Measurements from ENCODE around the gene MAPK8IP1.
"Not testable (repeated sequence)": the region's sequence is repeated elsewhere in the genome, so short reads cannot be mapped to it uniquely, and the experiment has no call there.

The MAPK8IP1 gene

DNA sequence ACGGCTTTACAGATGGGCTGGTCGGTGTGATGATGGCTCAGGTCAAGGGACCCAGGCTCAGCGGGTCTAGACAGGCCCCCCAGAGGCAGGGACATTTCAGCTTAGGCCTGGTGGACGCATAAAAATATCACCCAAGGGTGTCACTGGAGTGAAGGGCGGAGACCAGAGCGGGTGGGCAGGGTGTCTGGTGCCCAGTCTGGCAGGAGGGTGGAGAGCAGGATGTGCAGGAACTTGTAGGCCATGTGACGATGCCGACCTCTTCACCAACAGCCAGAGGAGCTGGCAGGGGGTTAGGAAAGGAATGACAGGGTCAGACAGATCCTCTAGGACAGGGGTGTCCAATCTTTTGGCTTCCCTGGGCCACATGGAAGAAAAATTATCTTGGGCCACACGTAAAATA, 4.5 kb downstream of the MAPK8IP1 start:
- no peak for DNase-seq (ENCODE audit: low read depth in 2 of 2)

DNA sequence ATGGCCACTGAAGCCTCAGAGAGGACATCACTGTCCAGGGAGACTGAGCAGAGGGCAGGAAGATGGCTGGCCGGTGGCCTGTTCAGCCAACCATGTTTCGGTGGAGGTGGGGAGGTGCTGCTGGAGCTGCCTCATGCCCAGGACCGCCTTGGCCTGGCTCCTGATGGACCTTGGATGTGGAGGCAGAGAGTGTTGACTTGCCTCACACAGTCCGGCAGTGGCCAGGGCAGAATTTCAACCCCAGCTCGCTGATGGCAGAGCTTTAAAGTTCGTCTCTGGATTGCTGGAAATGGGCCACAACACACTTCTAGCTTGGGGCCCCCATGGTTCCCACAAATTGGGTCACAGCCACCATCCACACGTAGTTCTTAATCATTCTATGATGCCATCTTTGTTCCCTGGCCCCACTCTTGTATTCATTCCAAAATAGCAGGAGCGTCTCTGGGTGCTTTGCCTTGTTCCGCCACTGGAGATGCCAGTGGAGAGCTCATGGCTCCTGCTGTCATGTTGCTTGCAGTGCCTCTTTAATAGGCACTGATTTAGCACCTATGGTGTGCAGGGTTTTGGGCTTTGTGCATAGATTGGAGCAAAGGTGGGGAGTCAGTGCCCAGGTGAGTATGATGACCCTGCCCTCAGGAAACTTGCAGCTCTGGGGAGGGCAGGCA, 5.6 kb downstream of the MAPK8IP1 start:
- no peak for DNase-seq (ENCODE audit: low read depth in 2 of 2)

DNA sequence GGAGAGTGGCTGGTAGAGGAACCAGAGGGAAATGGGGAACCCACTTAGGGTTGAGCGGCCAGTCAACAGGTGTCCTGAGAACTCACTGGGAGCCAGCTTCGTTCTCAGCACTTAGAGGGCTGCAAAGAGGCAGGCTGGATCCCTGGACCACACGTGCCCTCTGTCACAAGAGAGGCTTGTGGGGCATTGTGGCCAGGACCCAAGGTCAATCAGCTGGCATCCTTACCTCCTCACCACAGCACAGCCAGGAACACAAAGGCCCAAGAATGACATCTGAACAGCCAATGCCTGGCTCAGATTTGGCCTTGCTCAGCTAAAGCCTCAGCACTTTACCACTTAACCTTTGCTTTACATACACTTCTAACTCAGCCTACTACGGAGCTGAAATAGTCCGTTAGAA, 7.4 kb downstream of the MAPK8IP1 start:
- no peak for DNase-seq (ENCODE audit: low read depth in 2 of 2)

DNA sequence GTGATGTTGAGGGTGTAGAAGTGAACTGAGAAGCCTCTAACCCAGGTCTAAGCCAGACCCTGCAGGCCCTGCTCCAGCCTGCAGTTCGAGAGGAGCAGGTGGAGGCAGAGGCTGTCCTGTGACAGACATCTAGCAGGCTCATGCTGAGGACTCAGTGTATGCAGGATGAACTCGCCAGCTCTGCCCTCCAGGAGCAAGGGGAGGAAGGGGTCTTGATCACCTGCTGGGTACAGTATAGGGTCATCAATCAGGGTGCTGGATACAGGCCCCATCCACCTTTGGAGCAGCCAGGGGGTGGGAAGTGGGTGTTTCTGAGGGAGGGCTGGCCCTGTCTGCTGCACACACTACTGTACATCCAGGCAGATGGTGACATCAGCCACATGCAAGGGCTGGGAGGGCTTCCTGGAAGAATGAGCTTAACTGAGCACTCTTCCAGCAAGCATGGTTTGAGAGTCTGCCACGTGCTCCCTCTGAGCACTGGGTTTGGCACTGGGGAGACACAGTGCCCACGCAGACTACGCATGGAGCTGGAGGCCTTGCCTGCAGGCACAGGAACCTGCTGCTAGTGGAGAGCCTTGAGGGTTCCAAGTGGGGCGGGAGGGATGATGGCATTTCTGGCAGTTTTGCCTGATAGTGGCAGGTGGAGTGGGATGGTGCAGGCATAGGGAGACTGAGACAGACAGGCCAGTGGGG, 9.2 kb downstream of the MAPK8IP1 start:
- no peak for DNase-seq (ENCODE audit: low read depth in 2 of 2)

DNA sequence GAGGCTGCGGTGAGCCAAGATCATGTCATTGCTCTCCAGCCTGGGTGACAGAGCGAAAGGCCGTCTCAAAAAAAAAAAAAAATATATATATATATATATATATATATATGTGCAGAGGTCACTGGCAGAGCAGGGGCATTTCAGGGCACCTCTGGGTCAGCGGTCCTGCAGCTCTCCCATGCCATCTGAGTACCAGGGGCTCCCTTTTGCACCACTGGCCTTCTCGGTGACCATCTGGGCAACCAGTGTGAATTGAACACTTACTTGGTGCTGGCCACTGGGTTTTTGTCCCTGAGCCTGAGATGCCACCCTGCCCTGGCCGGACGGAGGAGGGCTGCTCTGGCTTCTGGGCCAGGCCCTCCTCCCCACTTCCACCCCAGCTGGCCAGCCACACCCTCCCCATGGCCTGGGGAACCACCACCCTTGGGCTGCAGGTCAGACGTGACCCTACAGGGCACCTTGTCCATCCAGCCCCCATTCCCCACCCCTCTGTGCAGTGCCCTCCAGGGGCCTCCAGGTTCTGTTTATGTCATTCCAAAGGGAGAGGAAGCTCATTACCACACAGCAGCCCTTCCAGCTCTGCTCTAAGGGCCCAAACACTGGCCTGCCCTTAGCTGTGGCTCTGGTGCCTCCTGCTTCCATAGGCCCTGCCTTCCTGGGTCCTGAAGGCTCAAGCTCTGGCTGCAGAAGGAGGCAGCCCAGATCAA, 10.3 kb downstream of the MAPK8IP1 start:
- no peak for DNase-seq (ENCODE audit: low read depth in 2 of 2)

DNA sequence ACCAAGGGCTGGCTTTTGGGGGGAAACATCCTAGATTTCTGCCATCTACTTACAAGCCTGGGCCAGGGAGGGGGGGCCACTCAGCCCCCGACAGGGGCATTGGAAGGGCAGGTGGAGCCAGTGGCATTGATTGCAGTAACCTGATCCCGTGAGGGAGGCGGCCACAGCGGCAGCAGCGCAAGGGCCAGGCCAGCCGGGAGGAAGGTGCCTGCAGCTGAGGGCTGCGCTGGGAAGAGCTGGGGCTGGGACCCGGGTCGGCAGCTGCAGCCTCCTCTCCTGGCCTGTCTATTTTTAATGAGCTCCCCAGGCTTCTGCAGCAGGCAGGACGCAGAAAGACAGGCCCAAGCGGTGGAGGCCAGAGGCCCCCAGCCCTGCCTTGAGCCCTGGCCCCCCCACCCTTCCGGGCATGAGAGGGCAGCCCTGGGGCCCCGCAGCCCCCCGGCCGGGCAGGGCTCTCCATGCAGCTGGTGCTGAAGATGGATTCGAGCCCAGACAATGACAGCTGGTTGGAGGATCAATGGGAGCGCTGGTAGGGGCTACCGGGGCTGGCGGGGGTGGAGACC, 11.1 kb downstream of the MAPK8IP1 start:
- DNase-seq (ENCODE audit: low read depth in 2 of 2) = no peak

DNA sequence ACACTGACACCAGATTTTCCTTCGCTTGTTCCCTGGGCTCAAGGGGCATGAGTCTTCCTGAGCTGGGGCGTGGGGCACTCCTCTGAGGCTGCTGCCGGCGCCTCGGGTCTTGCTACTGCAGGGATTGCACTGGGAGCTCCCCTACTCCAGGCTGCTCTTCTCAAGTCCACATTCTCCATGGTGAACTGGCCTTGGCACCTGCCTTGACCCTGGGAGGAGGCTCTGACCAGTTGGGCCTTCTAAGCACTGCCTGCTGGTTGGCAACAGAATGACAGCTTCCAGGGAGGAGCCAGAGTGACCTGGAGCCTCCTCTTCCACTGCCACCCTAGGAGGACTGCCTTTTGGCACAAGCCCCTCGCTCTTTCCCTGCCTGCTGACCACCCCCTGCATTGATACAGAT, 12.1 kb downstream of the MAPK8IP1 start:
- no peak for DNase-seq (ENCODE audit: low read depth in 2 of 2)

DNA sequence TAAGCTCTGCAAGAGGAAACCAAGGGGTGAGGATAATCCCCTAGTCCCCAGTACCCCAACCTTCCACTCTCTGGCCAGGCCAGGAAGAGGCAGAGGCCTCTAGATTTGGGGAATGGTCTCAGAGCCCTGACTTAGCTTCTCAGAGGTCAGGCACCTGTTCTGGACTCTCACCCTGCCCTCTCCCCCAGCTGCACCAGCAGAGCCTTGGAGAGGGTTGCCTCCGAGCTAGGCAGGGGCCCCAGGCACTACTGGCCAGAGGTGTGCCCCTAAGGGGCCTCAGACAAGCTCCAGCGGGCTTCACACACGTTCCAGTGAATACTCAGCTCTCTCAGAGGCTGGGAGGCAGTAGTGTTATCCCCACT, 13.6 kb downstream of the MAPK8IP1 start:
- no peak for DNase-seq (ENCODE audit: low read depth in 2 of 2)

DNA sequence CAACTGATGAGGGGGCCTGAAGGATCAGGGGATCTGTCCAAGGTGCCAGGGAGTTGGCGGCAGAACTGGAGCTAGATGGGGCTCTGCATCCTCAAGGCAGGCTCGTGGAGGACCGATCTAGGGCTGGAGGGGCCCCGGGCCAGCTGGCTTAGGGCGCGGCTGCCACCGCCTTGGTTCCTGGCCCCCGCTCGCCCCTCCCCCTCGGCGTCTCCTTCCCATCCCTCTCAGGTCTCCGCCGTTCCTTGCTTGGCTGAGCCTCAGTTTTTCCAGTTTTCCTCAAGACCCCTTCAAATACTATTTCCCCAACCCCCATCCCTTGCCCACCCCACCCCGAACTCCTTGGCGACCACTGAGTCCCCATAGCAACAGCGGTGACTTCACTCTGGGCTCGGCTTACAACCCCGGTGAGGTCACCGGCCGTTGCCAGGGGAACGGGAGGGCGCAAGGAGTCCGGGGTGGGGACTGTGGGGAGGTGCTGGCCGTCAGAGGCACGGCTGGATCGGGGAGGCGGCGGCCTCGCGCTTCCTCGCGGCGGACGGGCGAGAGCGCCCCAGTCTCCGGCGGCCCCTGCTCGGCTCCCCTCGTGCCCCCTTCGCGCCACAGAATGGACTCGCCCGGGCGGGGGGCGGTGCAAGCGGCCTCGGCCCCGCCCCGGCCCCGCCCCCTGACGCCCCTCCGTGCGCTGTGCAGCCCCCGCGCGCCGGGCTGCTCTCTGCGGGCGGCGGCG, 14.2 kb downstream of the MAPK8IP1 start:
- no peak for DNase-seq (ENCODE audit: low read depth in 2 of 2)

DNA sequence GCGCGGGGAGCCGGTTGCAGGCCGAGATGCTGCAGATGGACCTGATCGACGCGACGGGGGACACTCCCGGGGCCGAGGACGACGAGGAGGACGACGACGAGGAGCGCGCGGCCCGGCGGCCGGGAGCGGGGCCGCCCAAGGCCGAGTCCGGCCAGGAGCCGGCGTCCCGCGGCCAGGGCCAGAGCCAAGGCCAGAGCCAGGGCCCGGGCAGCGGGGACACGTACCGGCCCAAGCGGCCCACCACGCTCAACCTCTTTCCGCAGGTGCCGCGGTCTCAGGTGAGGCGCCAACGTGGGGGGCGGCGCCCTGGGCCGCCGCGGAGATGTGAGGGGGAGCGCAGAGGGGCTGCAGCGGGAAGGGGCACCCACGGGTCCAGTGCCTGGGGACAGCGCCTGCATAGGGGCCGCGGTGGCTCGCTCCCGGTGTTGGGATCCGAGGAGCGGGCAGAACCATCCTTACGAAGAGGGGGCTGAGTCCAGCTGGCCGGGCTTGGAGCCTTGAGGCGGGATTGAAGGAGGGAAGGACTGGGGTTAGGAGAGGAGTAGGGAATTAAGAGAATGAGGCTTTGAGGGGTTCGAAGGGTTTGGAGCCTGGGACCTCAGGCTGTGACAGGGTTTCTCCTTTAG, 14.8 kb downstream of the MAPK8IP1 start:
- DNase-seq (ENCODE audit: low read depth in 2 of 2) = not testable (repeated sequence)

DNA sequence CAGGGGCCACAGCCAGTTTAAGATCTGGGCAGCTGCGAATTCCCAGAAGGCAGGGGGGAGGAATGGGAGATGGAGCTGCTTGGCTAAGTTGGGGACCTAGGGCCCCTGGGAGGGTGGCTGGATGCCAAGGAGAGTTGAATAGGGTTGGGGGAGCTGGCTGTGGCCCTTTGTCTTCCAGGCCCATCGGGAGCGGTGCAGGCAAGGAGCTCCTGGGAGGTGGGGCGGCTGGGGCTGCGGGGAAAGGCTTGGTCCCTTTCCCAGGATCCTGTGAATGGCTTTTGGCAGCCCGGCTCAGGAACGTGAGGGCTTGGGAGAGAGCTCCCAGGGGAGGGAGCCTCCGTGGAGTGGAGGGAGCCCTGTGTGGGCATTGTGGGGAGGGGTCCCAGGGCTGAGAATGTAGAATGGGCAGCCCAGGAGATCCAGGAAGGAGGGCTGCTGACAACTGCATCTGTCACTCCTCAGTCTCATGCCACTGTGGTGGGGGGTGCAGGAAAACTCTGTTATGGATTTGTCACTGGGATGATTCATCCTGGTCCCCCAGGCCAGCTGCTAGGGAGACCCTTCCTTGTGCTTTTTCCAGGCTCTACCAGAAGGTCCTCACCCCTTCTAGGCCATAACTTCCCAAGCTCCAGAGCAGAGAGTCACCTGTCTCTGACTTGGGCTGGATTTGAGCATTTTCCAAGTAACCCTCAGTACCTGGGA, 15.6 kb downstream of the MAPK8IP1 start:
- DNase-seq (ENCODE audit: low read depth in 2 of 2) = no peak

DNA sequence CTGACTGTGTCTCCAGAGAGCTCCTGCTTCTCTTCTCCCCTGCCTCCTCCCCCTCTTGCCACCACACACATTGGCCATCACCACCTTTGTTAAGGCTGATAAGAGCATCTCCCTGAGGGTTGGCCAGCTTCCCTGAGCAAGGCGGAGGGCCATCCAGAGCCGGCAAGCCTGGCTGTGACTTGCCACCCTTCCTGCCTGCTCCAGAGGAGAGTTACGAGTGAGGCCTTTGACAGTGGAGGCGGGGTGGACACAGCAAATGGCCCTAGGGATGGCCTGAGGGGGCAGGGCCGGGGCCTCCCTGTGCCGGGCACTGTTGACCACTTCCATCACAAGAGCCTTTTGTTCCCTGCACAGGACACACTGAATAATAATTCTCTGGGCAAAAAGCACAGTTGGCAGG, 16.2 kb downstream of the MAPK8IP1 start:
- DNase-seq (ENCODE audit: low read depth in 2 of 2) = no peak

DNA sequence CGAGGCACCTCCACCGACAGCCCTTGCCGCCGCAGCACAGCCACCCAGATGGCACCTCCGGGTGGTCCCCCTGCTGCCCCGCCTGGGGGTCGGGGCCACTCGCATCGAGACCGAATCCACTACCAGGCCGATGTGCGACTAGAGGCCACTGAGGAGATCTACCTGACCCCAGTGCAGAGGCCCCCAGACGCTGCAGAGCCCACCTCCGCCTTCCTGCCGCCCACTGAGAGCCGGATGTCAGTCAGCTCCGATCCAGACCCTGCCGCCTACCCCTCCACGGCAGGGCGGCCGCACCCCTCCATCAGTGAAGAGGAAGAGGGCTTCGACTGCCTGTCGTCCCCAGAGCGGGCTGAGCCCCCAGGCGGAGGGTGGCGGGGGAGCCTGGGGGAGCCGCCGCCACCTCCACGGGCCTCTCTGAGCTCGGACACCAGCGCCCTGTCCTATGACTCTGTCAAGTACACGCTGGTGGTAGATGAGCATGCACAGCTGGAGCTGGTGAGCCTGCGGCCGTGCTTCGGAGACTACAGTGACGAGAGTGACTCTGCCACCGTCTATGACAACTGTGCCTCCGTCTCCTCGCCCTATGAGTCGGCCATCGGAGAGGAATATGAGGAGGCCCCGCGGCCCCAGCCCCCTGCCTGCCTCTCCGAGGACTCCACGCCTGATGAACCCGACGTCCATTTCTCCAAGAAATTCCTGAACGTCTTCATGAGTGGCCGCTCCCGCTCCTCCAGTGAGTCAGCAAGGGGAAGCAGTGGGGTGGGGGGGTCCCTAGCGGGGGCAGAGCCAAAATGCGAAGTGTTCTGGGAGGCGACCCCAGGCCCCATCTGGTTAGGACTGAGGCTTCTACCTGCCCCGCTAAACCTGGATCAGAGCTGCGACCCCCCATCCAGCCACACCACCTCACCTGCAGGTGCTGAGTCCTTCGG, 17.3 kb downstream of the MAPK8IP1 start:
- no peak for DNase-seq (ENCODE audit: low read depth in 2 of 2)

DNA sequence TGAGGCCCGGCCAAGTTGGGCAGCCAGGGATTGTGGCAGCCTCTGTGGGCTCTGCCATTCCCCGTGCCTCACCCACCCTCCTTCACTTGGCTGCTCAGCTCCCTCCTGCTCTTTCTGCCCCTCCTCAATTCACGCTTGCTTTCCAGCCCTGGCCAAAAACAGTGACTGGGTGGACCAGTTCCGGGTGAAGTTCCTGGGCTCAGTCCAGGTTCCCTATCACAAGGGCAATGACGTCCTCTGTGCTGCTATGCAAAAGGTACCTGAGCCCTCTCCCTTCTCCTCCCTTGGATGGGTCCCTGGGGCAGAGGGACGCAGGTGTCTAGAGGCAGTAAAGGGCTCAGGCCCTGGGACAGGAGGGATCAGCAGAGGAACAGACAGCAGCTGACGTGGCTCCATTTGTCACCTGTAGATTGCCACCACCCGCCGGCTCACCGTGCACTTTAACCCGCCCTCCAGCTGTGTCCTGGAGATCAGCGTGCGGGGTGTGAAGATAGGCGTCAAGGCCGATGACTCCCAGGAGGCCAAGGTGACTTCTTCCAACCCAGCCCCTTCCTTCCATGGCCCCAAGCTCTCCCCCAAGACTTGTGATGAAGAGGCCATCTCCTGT, 19.0 kb downstream of the MAPK8IP1 start:
- DNase-seq (ENCODE audit: low read depth in 2 of 2) = no peak

DNA sequence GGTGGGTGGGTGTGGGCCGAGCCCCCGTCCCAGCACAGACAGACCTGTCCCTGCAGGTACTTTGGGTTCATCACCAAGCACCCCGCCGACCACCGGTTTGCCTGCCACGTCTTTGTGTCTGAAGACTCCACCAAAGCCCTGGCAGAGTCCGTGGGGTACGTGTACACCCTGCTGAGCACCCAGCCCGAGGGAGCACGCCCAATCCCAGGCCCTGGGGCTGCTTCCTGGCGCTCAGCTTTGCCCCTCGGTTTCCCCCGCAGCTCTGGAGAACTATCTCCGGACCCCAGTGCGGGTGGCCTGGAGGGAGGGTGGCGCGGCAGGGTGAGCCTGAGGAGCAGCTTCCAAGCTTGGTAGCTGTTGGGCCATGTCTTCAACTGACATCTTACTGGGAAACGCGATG, 19.6 kb downstream of the MAPK8IP1 start:
- no peak for DNase-seq (ENCODE audit: low read depth in 2 of 2)

DNA sequence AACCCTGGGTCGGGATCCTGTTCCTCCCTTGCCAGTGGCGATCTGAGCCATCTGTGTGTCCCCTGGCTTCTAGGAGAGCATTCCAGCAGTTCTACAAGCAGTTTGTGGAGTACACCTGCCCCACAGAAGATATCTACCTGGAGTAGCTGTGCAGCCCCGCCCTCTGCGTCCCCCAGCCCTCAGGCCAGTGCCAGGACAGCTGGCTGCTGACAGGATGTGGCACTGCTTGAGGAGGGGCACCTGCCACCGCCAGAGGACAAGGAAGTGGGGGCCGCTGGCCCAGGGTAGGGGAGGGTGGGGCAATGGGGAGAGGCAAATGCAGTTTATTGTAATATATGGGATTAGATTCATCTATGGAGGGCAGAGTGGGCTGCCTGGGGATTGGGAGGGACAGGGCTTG, 20.1 kb downstream of the MAPK8IP1 start:
- DNase-seq (ENCODE audit: low read depth in 2 of 2) = not testable (repeated sequence)

DNA sequence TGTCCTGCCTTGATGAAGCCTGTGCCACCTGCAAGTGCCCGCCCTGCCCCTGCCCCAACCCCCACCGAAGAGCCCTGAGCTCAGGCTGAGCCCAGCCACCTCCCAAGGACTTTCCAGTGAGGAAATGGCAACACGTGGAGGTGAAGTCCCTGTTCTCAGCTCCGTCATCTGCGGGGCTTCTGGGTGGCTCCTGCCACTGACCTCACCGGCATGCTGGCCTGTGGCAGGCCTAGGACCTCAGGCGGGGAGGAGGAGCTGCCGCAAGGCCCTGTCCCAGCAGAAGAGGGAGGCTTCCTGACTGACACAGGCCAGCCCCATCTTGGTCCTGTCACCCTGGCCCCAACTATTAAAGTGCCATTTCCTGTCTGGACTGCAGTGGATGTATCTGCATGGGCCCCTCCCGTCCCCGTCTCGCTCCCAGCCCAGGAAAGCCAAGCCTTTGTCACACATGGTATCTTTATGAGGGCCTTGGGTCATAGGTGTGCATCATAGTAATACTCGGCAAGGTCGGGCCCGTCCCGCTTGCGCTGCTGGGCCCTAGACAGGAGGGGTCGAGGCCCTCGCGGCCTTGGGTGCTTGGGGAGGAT, 20.7 kb downstream of the MAPK8IP1 start:
- DNase-seq (ENCODE audit: low read depth in 2 of 2) = no peak

DNA sequence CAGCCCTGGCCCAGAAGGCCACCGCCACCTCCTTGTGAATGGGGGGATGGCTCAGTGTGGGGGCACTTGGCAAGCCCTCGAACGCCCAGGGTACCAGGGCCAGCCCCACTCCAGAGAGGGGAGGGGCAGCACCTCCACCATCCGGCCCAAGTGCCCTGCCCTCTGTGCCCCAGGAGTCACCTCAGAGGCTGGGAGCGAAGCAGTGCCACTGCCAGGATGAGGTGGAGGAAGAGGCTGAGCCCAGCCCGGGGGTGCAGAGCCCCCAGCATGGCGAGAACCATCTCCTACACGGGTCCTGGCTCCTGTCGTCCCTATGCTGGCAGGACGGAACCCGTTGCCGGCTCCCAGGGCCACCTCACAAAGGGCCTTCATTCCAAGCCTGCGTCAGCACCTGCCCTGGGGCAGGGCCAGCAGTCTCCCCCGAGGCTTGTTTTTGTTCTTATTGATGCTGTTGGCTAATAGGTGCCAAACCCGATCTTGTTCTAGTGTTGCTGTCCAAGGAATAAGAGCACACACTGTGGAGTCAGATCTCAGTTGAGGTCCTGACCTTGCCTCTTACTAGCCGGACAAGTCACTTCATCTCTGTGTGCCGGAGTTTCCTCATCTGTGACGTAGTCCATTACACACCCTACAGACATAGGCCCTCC, 21.6 kb downstream of the MAPK8IP1 start, which contains the start of gene FREY1:
FREY1 (minus strand) TSS at position 307 of the 647 bp plus-strand sequence; CDS start at position 281, 26 bp downstream.
- DNase-seq (ENCODE audit: low read depth in 2 of 2) = no peak

Measured in stimulated activated CD4-positive, alpha-beta T cell treated with anti-CD3 and anti-CD28 coated beads, Interleukin-1b, Interleukin-23, amount 100 ng/mL, for 1 hour (primary cell).